ENCODE data around the gene RTCA. TPM values are rescaled to one million over a fixed set of nuclear protein-coding genes. Genes with fewer than 3 reads are reported as not detected.

Gene RTCA
- total RNA-seq, 1 donor from 2014 or later: 69.7 TPM

DNA sequence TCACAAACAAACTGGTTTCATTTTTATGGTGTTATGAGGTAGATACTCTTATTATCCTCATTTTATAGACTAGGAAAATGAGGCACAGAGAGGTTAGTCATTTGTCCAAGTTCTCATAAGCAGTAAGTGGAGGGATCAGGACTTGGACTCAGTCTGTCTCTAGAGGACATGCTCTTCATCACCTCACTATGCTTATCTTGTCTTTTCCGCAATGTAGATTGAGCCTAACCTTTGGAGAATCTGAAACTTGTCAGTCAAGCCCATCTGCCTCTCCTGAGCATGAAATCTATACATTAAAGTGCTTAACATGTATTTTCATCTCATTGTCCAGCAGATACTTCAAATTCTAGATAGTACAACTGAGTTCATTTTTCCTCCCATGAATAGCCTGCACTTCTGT lies 74.5 kb downstream of the RTCA start:
- Histone ChIP-seq H3F3A (ENCODE audit: low read depth) (no peaks in the 10 kb centered on the region), H3K79me2 (ENCODE audit: low read depth) (no peaks in the 10 kb centered on the region), H3K9me3 (ENCODE audit: low read depth) (no peaks in the 10 kb centered on the region), H3K27ac (no peak overlapping the region), H3K27me3 (no peaks in the 10 kb centered on the region), H4K20me1 (ENCODE audit: low read depth) (no peaks in the 10 kb centered on the region), H3K36me3 (no peaks in the 10 kb centered on the region), H3K9ac (no peak overlapping the region), H3K4me3 (no peak overlapping the region), H3K4me1 (no peaks in the 10 kb centered on the region), H2AFZ (replicated peaks) (no peak overlapping the region), H3K4me2 (no peak overlapping the region)
- H3K27me3 Mint-ChIP-seq (ENCODE audit: insufficient read depth, low read depth): peaks cover 8% of the 10 kb centered on the region
- no peaks in the 10 kb centered on the region for H3K9me3 Mint-ChIP-seq
- peaks cover 2% of the 10 kb centered on the region for H3K4me1 Mint-ChIP-seq
- no peak overlapping the region for H3K4me3 Mint-ChIP-seq
- TF ChIP-seq, protein P1, sequence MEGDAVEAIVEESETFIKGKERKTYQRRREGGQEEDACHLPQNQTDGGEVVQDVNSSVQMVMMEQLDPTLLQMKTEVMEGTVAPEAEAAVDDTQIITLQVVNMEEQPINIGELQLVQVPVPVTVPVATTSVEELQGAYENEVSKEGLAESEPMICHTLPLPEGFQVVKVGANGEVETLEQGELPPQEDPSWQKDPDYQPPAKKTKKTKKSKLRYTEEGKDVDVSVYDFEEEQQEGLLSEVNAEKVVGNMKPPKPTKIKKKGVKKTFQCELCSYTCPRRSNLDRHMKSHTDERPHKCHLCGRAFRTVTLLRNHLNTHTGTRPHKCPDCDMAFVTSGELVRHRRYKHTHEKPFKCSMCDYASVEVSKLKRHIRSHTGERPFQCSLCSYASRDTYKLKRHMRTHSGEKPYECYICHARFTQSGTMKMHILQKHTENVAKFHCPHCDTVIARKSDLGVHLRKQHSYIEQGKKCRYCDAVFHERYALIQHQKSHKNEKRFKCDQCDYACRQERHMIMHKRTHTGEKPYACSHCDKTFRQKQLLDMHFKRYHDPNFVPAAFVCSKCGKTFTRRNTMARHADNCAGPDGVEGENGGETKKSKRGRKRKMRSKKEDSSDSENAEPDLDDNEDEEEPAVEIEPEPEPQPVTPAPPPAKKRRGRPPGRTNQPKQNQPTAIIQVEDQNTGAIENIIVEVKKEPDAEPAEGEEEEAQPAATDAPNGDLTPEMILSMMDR (IDR thresholded peaks at IDR 0.05): no peak
- TF ChIP-seq EZH2 (IDR thresholded peaks at IDR 0.05) (no peak), EZH2phosphoT487 (IDR thresholded peaks at IDR 0.05) (no peak)
- no peaks in the 10 kb centered on the region for H3K36me3 Mint-ChIP-seq
- no peak for DNase-seq (ENCODE audit: low spot score)
- no peak overlapping the region for H3K27ac Mint-ChIP-seq

DNA sequence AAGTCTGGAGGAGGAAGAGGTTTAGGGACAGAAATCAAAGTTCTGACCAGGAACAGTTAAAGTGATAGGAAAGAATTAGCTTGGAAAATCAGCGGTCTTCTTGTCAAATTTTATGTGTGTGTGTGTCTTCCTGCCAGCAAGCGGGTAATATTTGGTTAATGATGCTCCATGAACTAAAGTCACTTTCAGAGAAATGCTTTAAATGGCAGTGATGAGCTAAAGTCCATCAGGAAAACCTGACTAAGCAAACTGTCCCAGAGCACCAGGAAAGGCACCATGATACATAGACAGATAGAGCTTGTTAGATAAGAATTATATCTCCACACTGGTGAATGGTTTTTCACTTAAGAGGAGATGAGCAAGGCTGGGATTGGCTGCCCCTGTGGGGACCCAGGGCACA lies 76.3 kb downstream of the RTCA start:
- H3K36me3 ChIP-seq: no peaks in the 10 kb centered on the region
- no peak overlapping the region for H3K27ac Mint-ChIP-seq
- peaks cover 2% of the 10 kb centered on the region for H3K4me1 Mint-ChIP-seq
- H3K4me3 ChIP-seq: no peak overlapping the region
- no peaks in the 10 kb centered on the region for H3K9me3 ChIP-seq (ENCODE audit: low read depth)
- no peak overlapping the region for H3K4me3 Mint-ChIP-seq
- no peak overlapping the region for H3K9ac ChIP-seq
- peaks cover 6% of the 10 kb centered on the region for H3K27me3 Mint-ChIP-seq (ENCODE audit: insufficient read depth, low read depth)
- no peak overlapping the region for H2AFZ ChIP-seq (replicated peaks)
- H3F3A ChIP-seq (ENCODE audit: low read depth): no peaks in the 10 kb centered on the region
- H3K9me3 Mint-ChIP-seq: no peaks in the 10 kb centered on the region
- no peak for DNase-seq (ENCODE audit: low spot score)
- no peaks in the 10 kb centered on the region for H3K36me3 Mint-ChIP-seq
- TF ChIP-seq, protein P1 (IDR thresholded peaks at IDR 0.05): no peak
- TF ChIP-seq EZH2phosphoT487 (IDR thresholded peaks at IDR 0.05) (no peak), EZH2 (IDR thresholded peaks at IDR 0.05) (no peak)
- no peaks in the 10 kb centered on the region for H3K4me1 ChIP-seq
- no peak overlapping the region for H3K4me2 ChIP-seq
- H4K20me1 ChIP-seq (ENCODE audit: low read depth): no peaks in the 10 kb centered on the region
- no peaks in the 10 kb centered on the region for H3K79me2 ChIP-seq (ENCODE audit: low read depth)
- H3K27ac ChIP-seq: no peak overlapping the region
- no peaks in the 10 kb centered on the region for H3K27me3 ChIP-seq

MicroRNAs within 50 kb of the gene (microRNA counts, 767-probe panel; counts per million panel counts)
- 460 counts per million, percentile 90 among the panel's probes with 10 or more counts for microRNA hsa-miR-553

Small RNA genes lying within 50 kb of the gene (microRNA-seq; reads per million reads assigned to microRNA genes)
- not detected for gene MIR553

Small RNA genes lying within 50 kb of the gene (small RNA-seq; reads per million reads assigned to genes)
- gene AL445928.1: not detected
- gene MIR553: not detected

Other genes with a start within 250 kb of the RTCA start
- gene SASS6, start 133.3 kb upstream of the RTCA start, total RNA-seq (ENCODE audit: low replicate concordance): 16.7 and 31.7 TPM in 2 replicates
- 19.7 and 28.8 TPM in 2 replicates for gene TRMT13, start 133.1 kb upstream of the RTCA start, total RNA-seq (ENCODE audit: low replicate concordance)
- gene LRRC39, start 88.0 kb upstream of the RTCA start, total RNA-seq (ENCODE audit: low replicate concordance): 0.54 and 0.87 TPM in 2 replicates
- 9.0 and 13.7 TPM in 2 replicates for gene DBT, start 16.4 kb upstream of the RTCA start, total RNA-seq (ENCODE audit: low replicate concordance)
- 26.9 and 37.0 TPM in 2 replicates for gene CDC14A, start 86.3 kb downstream of the RTCA start, total RNA-seq (ENCODE audit: low replicate concordance)

Data from neural progenitor cell (in vitro differentiated cells).